H1 (cell line): ENCODE results near the gene VPS35L. TPM values are rescaled to one million over a fixed set of nuclear protein-coding genes. Genes with fewer than 3 reads are reported as not detected.

ENCODE experiments used
- CTCF ChIA-PET: fragments of 300-600 bp; sonication (Branson Sonifier 250); formaldehyde crosslinking; loops from one replicate; lab custom pipeline; 2021; ENCODE audit not compliant: partially characterized antibody; lab: Charles Lee
- POLR2A ChIA-PET: fragments of 300-600 bp; sonication (Branson Sonifier 250); formaldehyde crosslinking; loops from one replicate; lab custom pipeline; 2021; ENCODE audit warnings: inconsistent platforms; ENCODE audit not compliant: partially characterized antibody; lab: Charles Lee
- DNase-seq, 2 experiments: peaks; one replicate each; pipeline versions ENCODE4 v3.0.0 to v3.0.0-alpha.2; 2010 to 2022; ENCODE audit warnings: low spot score in 2 of 2, low read depth in 1 of 2, mixed read lengths in 1 of 2
- FAIRE-seq: peaks from 2 replicates; lab custom pipeline; 2011; peaks lifted over from hg19 to GRCh38; lab: Jason Lieb, UNC
- H2AFZ ChIP-seq: 2 replicates; pipeline ENCODE4 v1.8.1; 2012; ENCODE audit warnings: low read length, inconsistent platforms
- H2AK5ac ChIP-seq: 2 replicates; pipeline ENCODE4 v1.6.1; 2013; ENCODE audit warnings: low read depth, low read length
- H2BK120ac ChIP-seq: replicated peaks from 2 replicates; pipeline ENCODE3; 2013; ENCODE audit warnings: low read depth, low read length, inconsistent platforms
- H2BK12ac ChIP-seq: 2 replicates; pipeline ENCODE4 v1.6.1; 2013; ENCODE audit warnings: low read depth, low read length
- H2BK15ac ChIP-seq: 2 replicates; pipeline ENCODE4 v1.6.1; 2013; ENCODE audit warnings: low read length
- H2BK20ac ChIP-seq: 2 replicates; pipeline ENCODE4 v1.6.1; 2013; ENCODE audit warnings: low read length
- H2BK5ac ChIP-seq: 2 replicates; pipeline ENCODE4 v1.6.1; 2013; ENCODE audit warnings: low read depth, low read length
- H3K14ac ChIP-seq: 2 replicates; pipeline ENCODE4 v1.6.1; 2013; ENCODE audit warnings: inconsistent platforms; ENCODE audit not compliant: insufficient read length
- H3K18ac ChIP-seq: 2 replicates; pipeline ENCODE4 v1.6.1; 2013; ENCODE audit warnings: low read length; ENCODE audit errors: extremely low read depth
- H3K23ac ChIP-seq: 2 replicates; pipeline ENCODE4 v1.6.1; 2013; ENCODE audit warnings: inconsistent platforms; ENCODE audit not compliant: insufficient read length
- H3K23me2 ChIP-seq: 2 replicates; pipeline ENCODE4 v1.6.1; 2013; ENCODE audit warnings: low read depth, low read length
- H3K27ac ChIP-seq: 2 replicates; pipeline ENCODE4 v1.6.1; 2011; ENCODE audit warnings: low read depth, low read length, inconsistent platforms
- H3K27me3 ChIP-seq, 4 experiments: replicated peaks in 1 of 4; 1 replicate in 1 of 4; 2 replicates in 3 of 4; pipeline versions ENCODE4 v1.6.1 to v1.8.1; 2011 to 2013; ENCODE audit warnings: low read length in 3 of 4, mild to moderate bottlenecking in 3 of 4, inconsistent platforms in 2 of 4, mixed read lengths in 2 of 4, moderate library complexity in 1 of 4; ENCODE audit not compliant: control insufficient read depth in 3 of 4, insufficient read depth in 3 of 4; ENCODE audit errors: extremely low read depth in 1 of 4
- H3K36me3 ChIP-seq, 4 experiments: 2 replicates each; pipeline versions ENCODE4 v1.6.1 to v1.8.1; 2011 to 2013; ENCODE audit warnings: mild to moderate bottlenecking in 4 of 4, low read length in 3 of 4, moderate library complexity in 2 of 4, control low read depth in 1 of 4, inconsistent platforms in 1 of 4; ENCODE audit not compliant: insufficient read depth in 4 of 4, control insufficient read depth in 2 of 4
- H3K4ac ChIP-seq: replicated peaks from 2 replicates; pipeline ENCODE3; 2013; ENCODE audit warnings: low read length, low read depth, mixed read lengths, inconsistent platforms; ENCODE audit not compliant: insufficient read length
- H3K4me1 ChIP-seq, 4 experiments: replicated peaks in 1 of 4; 1 replicate in 1 of 4; 2 replicates in 3 of 4; pipeline versions ENCODE4 v1.6.1 to v1.8.1; 2011 to 2013; ENCODE audit warnings: low read length in 3 of 4, inconsistent platforms in 2 of 4, mixed read lengths in 1 of 4; ENCODE audit not compliant: insufficient read depth in 4 of 4, control insufficient read depth in 3 of 4
- H3K4me2 ChIP-seq, 2 experiments: 2 replicates each; pipeline versions ENCODE4 v1.6.1 to v1.8.1; 2011 to 2013; ENCODE audit warnings: low read depth in 2 of 2, low read length in 2 of 2, control low read depth in 1 of 2, inconsistent platforms in 1 of 2, mild to moderate bottlenecking in 1 of 2; ENCODE audit not compliant: insufficient read depth in 1 of 2
- H3K4me3 ChIP-seq, 4 experiments: fragments of 200-600, 300-600 bp in 1 of 4; sonication (generic), shearing (Covaris generic), sonication (Bioruptor Twin) in 1 of 4; 2 replicates each; pipeline versions ENCODE4 v1.5.1 to v1.8.1; 2011 to 2016; ENCODE audit warnings: low read length in 4 of 4, low read depth in 3 of 4, control low read depth in 2 of 4, inconsistent platforms in 2 of 4, mild to moderate bottlenecking in 2 of 4, mixed read lengths in 1 of 4, moderate library complexity in 1 of 4; ENCODE audit not compliant: insufficient read depth in 2 of 4; ENCODE audit errors: extremely low read depth in 1 of 4
- H3K56ac ChIP-seq: replicated peaks from 2 replicates; pipeline ENCODE3; 2013; ENCODE audit warnings: low read depth, mild to moderate bottlenecking, mixed read lengths, low read length, inconsistent platforms; ENCODE audit not compliant: insufficient read length
- H3K79me1 ChIP-seq: 2 replicates; pipeline ENCODE4 v1.6.1; 2013; ENCODE audit warnings: low read depth, low read length, control low read depth
- H3K79me2 ChIP-seq, 2 experiments: 2 replicates each; pipeline versions ENCODE4 v1.6.1 to v1.8.1; 2012 to 2013; ENCODE audit warnings: low read length in 2 of 2, mild to moderate bottlenecking in 2 of 2, inconsistent platforms in 1 of 2; ENCODE audit not compliant: insufficient read depth in 2 of 2, control insufficient read depth in 1 of 2
- H3K9ac ChIP-seq, 4 experiments: replicated peaks in 1 of 4; 1 replicate in 1 of 4; 2 replicates in 3 of 4; pipeline versions ENCODE4 v1.6.1 to v1.8.1; 2011 to 2013; ENCODE audit warnings: low read depth in 3 of 4, low read length in 3 of 4, control low read depth in 2 of 4, mild to moderate bottlenecking in 2 of 4, moderate library complexity in 2 of 4, inconsistent platforms in 1 of 4; ENCODE audit errors: extremely low read depth in 1 of 4
- H3K9me3 ChIP-seq, 2 experiments: 2 replicates each; pipeline versions ENCODE4 v1.6.1 to v1.8.1; 2012 to 2013; ENCODE audit warnings: mild to moderate bottlenecking in 2 of 2, moderate library complexity in 2 of 2, control low read depth in 1 of 2, inconsistent platforms in 1 of 2, low read depth in 1 of 2, low read length in 1 of 2, mixed read lengths in 1 of 2; ENCODE audit not compliant: insufficient read depth in 2 of 2
- H4K20me1 ChIP-seq, 2 experiments: replicated peaks in 1 of 2; 2 replicates each; pipeline versions ENCODE3 to v1.8.1; 2011 to 2013; ENCODE audit warnings: inconsistent platforms in 2 of 2, low read length in 2 of 2, mild to moderate bottlenecking in 1 of 2; ENCODE audit not compliant: insufficient read depth in 2 of 2, control insufficient read depth in 1 of 2
- H4K5ac ChIP-seq: 2 replicates; pipeline ENCODE4 v1.6.1; 2013; ENCODE audit warnings: low read length, low read depth, mixed read lengths, inconsistent platforms; ENCODE audit not compliant: insufficient read length
- H4K8ac ChIP-seq: 2 replicates; pipeline ENCODE4 v1.8.0; 2013; ENCODE audit warnings: mild to moderate bottlenecking, moderate library complexity, low read length, inconsistent platforms; ENCODE audit not compliant: insufficient read depth; ENCODE audit errors: extremely low read depth
- H4K91ac ChIP-seq: replicated peaks from 2 replicates; pipeline ENCODE3; 2013; ENCODE audit warnings: low read length, mixed read lengths, inconsistent platforms; ENCODE audit not compliant: insufficient read length
- BCL11A ChIP-seq, 2 experiments: IDR thresholded peaks; one replicate each; pipeline ENCODE4 v1.6.1; 2011; ENCODE audit warnings: low read depth in 2 of 2, low read length in 2 of 2, mild to moderate bottlenecking in 2 of 2
- CHD2 ChIP-seq: IDR thresholded peaks from 2 replicates; pipeline ENCODE4 v1.6.1; 2012; ENCODE audit warnings: low read length, improper control_type of control experiment
- EZH2 ChIP-seq: fragments of 200-600 bp; sonication (generic); IDR thresholded peaks from 2 replicates; pipeline ENCODE4 v1.7.1; 2012; ENCODE audit warnings: low read depth, mild to moderate bottlenecking, moderate library complexity, low read length, inconsistent platforms; ENCODE audit not compliant: severe bottlenecking
- KDM5A ChIP-seq: fragments of 200-600 bp; IDR thresholded peaks from 2 replicates; pipeline ENCODE4 v1.7.1; 2012; ENCODE audit warnings: mild to moderate bottlenecking, low read length, inconsistent platforms, mixed read lengths
- NRF1 ChIP-seq: IDR thresholded peaks from 2 replicates; pipeline ENCODE4 v1.6.1; 2011; ENCODE audit warnings: mild to moderate bottlenecking, low read depth, low read length, improper control_type of control experiment
- POU5F1 ChIP-seq: IDR thresholded peaks from 2 replicates; pipeline ENCODE4 v1.6.1; 2011; ENCODE audit warnings: low read depth, mild to moderate bottlenecking, low read length, moderate library complexity
- RBBP5 ChIP-seq: IDR thresholded peaks from 2 replicates; pipeline ENCODE4 v1.7.1; 2012; ENCODE audit warnings: low read depth, mild to moderate bottlenecking, inconsistent platforms, low read length, moderate library complexity, borderline replicate concordance
- RNF2 ChIP-seq: fragments of 200-900, 300-1000 bp; sonication (generic); IDR thresholded peaks from 2 replicates; pipeline ENCODE4 v1.7.1; 2016; ENCODE audit warnings: borderline replicate concordance, low read depth, mild to moderate bottlenecking, antibody characterized with exemption, low read length; ENCODE audit not compliant: poor library complexity, severe bottlenecking; ENCODE audit errors: missing control alignments
- SIN3A ChIP-seq, 2 experiments: IDR thresholded peaks in 1 of 2; conservative IDR thresholded peaks in 1 of 2; 2 replicates each; pipeline ENCODE4 v1.6.1; 2011 to 2012; ENCODE audit warnings: low read length in 2 of 2, improper control_type of control experiment in 1 of 2, low read depth in 1 of 2, mild to moderate bottlenecking in 1 of 2
- SP1 ChIP-seq: IDR thresholded peaks from 2 replicates; pipeline ENCODE4 v1.6.1; 2011; ENCODE audit warnings: low read depth, low read length
- TAF1 ChIP-seq: IDR thresholded peaks from 2 replicates; pipeline ENCODE4 v1.6.1; 2011; ENCODE audit warnings: mild to moderate bottlenecking, low read depth, low read length
- WGBS, 2 experiments: shearing (Covaris generic) in 1 of 2; methylation state at CpG; one replicate each; pipeline versions ENCODE4 v1.1.6 to v1.1.7; 2013 to 2015; ENCODE audit warnings: low lambda C conversion rate in 2 of 2, mixed read lengths in 2 of 2, inconsistent platforms in 1 of 2, low coverage in 1 of 2, missing lambda C conversion rate in 1 of 2; ENCODE audit not compliant: insufficient replicate concordance in 2 of 2, insufficient coverage in 1 of 2, insufficient read length in 1 of 2; ENCODE audit errors: extremely low coverage in 1 of 2, missing lambda C conversion rate in 1 of 2; 5-methylcytosine and 5-hydroxymethylcytosine counted together
- polyA plus RNA-seq, 7 experiments: library from polyadenylated mRNA; depleted of rRNA in 3 of 7; stranded (reverse) in 5 of 7; unstranded in 2 of 7; fragments of >200 nt in 5 of 7; fragments of 200-250 nt in 2 of 7; gene quantifications; 1 replicate in 5 of 7; 2 replicates in 1 of 7; 4 replicates in 1 of 7; pipeline versions ENCODE4 v1.2.1 to v1.2.3, GENCODE V29; 2011 to 2013; ENCODE audit warnings: missing spikeins in 2 of 7, mixed read lengths in 2 of 7
- total RNA-seq: library from RNA; stranded (reverse); fragmentation: NEBNext Ultra II Directional; extraction: Animal tissue kit (Norgen Biotek cat#: 25700); gene quantifications from 2 replicates; pipeline ENCODE4 v1.2.1, GENCODE V29; 2021

VPS35L gene
- total and polyA plus RNA-seq, 2 of the 8 experiments (the other 6 are each of a cell fraction or from before 2014, with no cell fraction given) = 31.5 to 57.1 TPM

DNA sequence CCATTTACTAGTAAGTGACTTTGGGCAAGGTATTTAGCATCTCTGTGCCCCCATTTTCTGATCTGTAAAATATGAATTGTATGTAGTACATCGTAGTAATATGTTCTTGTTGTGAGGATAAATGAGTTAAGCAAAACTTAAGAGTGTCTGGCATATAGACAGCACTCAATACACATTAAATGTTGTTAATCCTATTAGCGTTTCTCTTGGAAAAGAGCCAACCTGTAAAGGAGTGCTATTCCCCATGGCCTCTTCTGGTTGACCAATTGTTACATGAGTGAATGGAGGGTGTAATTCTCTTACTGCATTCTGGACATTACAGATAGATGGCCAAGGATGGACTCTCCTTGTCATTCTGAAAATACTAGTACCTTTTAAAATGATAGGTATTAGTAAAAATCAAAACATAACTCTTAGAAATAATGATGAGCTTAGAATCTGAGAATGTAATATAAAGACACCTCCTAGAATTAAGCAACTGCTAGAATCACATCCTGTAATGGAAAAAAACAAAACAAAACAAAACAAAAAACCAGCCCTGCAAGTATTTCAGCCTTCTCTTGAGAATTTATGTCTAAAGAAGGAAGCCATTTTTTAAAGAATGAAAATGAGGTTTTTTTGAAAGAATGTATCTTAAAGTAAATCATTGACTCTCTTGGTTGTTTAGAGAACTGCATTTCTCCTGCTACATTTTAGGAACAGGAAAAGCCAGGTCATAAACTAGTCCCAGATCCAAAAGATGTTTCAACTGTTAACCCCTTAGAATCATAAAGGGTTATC is 193.1 kb downstream of the VPS35L start:
- FAIRE-seq = no peak
- WGBS, 2 experiments = 90% methylated on average over 2 of the region's 2 CpGs; no CpG with 5 or more reads in 1 of the 2 experiments
- POLR2A ChIA-PET = interaction anchor here (0.6 to 0.9 kb wide), 2 partner anchors 24 to 29 kb away, joined by 3 read pairs; no protein-coding TSS in a partner anchor
- TF ChIP-seq CHD2 (no peak), SIN3A (conservative IDR thresholded peaks at IDR 0.05 in 1 of 2, IDR thresholded peaks at IDR 0.05 in 1 of 2; ENCODE audit: low read depth in 1 of 2, low read length in 2 of 2) (no peak), NRF1 (no peak), EZH2 (no peak), KDM5A (no peak), POU5F1 (no peak), RBBP5 (no peak), SP1 (no peak), RNF2 (no peak), TAF1 (no peak), BCL11A (IDR thresholded peaks at IDR 0.05; ENCODE audit: low read depth in 2 of 2, low read length in 2 of 2) (no peak)

More for the DNA sequence above, 193.1 kb downstream of the VPS35L start:
- no peak overlapping the region for H3K4me3 ChIP-seq
- DNase-seq = no peak
- no peak overlapping the region for H3K4me2 ChIP-seq
- no peaks in the 10 kb centered on the region for H3K9me3 ChIP-seq
- H4K20me1 ChIP-seq = no peaks in the 10 kb centered on the region
- no peak overlapping the region for H2BK15ac ChIP-seq
- CTCF ChIA-PET = interaction anchor here (1.2 to 1.6 kb wide), 2 partner anchors 18 to 164 kb away, joined by 5 read pairs; no protein-coding TSS in a partner anchor
- H2AK5ac ChIP-seq = no peak overlapping the region
- H2BK120ac ChIP-seq = no peak overlapping the region
- H4K8ac ChIP-seq = no peak overlapping the region
- H2AFZ ChIP-seq = no peak overlapping the region
- no peak overlapping the region for H3K14ac ChIP-seq
- H3K23ac ChIP-seq = no peak overlapping the region
- no peak overlapping the region for H2BK12ac ChIP-seq
- no peak overlapping the region for H3K27ac ChIP-seq
- no peaks in the 10 kb centered on the region for H3K36me3 ChIP-seq
- no peaks in the 10 kb centered on the region for H3K4me1 ChIP-seq
- H3K79me2 ChIP-seq = no peaks in the 10 kb centered on the region
- H3K18ac ChIP-seq = no peak overlapping the region
- no peak overlapping the region for H3K4ac ChIP-seq
- no peaks in the 10 kb centered on the region for H3K79me1 ChIP-seq
- H3K27me3 ChIP-seq = no peaks in the 10 kb centered on the region
- no peak overlapping the region for H4K5ac ChIP-seq
- no peak overlapping the region for H4K91ac ChIP-seq
- H3K9ac ChIP-seq = no peak overlapping the region
- no peak overlapping the region for H2BK5ac ChIP-seq
- no peak overlapping the region for H3K56ac ChIP-seq
- no peak overlapping the region for H2BK20ac ChIP-seq
- no peaks in the 10 kb centered on the region for H3K23me2 ChIP-seq
